Activated gamma-delta T cell treated with Interleukin-2 at 50 U/mL for 16 hours (primary cell): ENCODE data around the gene TBX15.
"Not testable (repeated sequence)": the region's sequence is repeated elsewhere in the genome, so short reads cannot be mapped to it uniquely, and the experiment has no call there.

ENCODE experiments used
- DNase-seq: peaks from one replicate; pipeline ENCODE4 v3.0.0-alpha.2; 2020

The TBX15 gene

DNA sequence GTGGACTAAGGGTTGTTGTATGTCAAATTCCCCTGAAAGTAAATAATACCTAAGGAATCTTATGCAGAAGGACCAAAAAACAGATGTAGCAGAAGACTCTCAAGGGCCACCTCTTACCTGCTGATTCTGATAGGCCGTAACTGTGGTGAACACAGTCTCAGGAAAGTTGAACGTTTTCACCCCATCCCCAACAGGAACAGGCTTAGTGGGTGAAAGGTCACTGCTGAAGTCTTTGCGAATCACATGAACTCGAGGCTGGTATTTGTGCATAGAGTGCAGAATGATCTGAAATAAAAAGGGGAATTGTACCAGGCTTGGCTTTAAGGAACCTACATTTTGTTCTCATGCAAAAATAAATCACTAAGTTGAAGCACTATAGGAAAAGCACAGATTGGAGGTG, 64.8 kb downstream of the TBX15 start:
- DNase-seq: no peak

DNA sequence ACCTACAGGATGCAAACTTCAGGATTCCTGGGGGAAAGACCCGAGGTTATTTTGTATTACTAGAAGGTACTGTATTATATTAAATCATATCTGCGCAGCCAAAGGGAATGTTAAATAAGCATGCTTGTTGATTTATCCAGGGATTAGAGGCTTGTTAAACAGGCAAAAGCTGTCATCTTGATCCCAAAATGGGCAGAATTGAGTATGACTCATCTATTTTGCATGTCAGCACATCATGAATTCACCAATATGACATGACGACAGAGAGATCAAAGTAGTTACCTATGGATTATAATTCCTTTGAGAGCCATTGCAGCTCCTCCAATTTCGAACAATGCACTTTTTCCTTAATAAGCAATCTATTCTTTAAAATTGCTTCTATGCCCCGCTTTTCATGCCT, 66.1 kb downstream of the TBX15 start:
- DNase-seq: no peak

DNA sequence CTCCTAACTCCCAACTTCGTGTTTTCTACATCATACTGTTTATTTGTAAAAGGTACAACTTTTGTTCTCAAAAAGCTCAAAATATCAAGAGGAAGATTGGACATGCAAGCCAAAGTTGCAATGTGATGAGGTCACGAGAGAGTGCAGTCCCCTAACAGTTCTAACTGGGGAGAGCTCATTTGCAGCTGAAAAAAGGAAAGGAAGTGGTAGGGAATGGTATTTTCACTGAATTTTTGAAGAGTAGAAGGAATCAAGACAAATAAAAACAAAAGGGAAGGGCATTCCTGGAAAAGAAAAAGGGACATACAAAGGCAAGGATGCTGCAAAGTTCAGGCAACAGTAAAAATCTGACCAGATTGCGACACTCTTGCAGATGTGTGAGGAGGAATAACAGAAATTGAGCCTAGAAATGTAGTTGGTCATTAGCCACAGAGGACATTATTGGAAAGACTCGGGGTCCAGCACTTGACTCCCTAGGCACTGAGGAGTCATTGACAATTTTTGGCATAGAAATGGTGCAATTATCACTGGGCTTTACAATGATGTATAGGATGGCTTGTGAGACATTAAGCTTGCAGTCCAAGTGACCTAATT, 67.9 kb downstream of the TBX15 start:
- no peak for DNase-seq

DNA sequence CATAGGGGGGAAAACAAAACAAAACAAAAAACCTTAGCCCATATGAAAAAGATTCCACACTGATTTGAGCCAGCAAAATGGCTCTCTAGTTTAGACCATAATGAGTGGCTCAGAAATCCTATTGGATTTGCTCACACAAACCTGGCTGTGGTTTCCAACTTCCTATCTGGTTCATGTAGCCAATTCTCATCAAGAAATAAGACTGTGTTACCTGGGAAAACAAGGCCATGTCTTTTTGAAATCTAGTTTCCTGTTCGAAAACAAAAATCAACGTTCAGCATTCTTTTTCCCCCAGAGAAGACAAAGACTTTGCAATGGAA, 69.2 kb downstream of the TBX15 start:
- DNase-seq: no peak

DNA sequence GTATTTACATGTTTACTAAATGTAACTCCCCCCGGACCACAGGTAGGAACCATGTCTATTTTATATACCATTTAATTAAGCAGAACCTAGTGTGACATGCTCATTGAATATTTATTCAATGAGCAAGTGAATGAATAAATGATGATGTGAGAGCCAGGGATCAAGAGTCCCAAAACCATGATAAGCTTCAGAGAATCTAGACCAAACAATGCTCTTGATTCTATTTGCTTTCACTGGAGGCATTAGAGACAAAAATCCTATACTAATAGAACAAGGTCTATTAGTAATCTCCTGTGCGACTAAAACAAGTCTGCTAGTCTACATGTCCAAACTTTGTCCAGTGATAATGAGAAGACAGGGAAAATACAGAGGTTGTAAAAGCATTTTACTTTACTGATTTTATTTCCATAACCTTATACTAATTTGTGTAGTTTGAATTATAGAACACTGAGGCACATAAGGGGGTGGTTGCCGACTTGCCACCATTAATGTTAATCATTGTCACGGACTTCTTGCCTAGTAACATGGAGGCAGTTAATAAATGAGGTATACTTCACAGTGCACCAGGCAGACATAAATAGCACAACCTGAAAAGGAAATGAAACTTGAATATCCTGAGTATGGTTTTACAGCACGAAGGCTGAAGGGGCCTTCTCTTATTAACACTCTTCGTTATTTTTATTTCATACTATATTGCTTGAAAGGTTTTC, 69.8 kb downstream of the TBX15 start:
- no peak for DNase-seq

DNA sequence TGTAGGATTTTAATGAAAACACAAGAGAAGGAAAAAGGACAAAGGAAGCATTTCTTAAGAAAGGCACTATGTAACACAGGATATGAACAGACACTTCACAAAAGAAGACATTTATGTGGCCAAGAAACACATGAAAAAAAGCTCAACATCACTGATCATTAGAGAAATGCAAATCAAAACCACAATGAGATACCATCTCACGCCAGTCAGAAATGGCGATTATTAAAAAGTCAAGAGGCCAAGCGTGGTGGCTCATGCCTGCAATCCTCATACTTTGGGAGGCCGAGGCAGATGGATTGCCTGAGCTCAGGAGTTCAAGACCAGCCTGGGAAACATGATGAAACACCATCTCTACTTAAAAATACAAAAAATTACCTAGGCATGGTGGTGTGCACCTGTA, 71.8 kb downstream of the TBX15 start:
- not testable (repeated sequence) for DNase-seq

DNA sequence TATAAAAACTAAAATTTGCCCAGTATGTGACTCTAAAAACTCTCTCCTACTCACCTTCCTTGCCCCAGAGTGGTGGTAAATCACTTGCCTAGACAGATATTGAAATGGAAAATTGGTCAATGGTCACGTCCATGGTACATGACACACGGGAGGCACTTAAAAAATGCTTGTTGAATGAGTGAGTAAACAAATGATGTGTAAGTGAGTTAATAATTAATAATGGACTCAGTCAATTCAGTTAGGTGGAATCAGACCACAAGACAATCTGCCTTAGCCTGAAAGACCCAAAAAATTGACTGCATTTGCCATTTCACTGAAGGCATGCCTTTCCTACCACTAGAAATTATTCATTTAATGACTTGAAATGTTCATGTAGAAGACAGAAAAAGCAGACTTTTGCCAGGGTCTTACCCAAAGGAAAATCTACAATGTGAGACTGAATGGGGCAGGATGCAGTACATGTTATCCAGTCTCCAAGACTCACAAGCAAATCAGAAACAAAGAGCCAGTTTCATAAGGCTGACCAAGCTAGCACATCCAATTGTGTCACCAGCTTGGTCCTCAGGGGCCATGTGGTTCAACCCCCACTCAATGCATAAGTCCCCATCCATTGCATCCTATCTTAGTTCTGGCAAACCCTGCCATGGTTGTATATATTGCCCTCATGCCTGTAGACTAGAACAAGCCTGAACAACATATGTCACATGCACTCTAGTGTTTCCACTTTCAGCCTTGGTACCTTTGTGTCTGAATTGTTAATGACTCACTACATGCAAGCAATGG, 73.6 kb downstream of the TBX15 start:
- no peak for DNase-seq

DNA sequence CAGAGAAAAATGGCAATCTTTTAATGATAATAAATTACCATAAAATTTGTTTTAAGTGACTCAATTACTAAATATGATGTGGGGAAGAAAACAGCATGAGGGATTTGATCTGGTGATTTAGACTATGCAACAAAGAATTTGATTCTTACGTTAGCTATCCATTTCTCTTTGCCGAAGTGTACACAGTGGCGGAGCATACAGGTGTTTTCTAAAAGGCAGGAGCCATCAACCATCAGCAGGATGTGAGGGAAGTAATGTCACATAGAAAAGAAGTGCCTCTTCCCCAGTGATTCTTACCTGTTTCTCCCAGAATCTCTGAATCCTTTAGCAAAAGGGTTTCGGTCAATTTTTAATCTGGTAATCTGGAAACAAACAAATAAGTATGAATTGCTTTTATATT, 74.3 kb downstream of the TBX15 start:
- no peak for DNase-seq

DNA sequence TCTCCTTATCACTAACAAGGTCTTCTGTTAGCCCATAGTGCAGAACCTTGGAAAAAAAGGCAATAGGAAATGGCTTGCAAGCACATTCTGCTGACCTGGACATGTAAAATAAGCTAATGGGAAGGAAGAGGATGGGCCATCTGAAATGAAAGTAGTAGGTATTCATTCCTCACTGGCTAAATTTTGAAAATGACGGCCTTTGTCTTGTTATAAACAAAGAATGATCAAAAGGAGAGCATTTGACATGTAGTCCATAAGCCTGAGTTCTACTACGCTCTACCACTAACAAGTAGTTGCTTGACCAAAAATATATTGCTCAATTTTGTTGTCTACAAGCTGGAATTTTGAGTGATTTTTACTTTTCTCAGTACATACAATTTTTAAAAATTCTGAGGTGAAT, 75.6 kb downstream of the TBX15 start:
- DNase-seq: no peak

DNA sequence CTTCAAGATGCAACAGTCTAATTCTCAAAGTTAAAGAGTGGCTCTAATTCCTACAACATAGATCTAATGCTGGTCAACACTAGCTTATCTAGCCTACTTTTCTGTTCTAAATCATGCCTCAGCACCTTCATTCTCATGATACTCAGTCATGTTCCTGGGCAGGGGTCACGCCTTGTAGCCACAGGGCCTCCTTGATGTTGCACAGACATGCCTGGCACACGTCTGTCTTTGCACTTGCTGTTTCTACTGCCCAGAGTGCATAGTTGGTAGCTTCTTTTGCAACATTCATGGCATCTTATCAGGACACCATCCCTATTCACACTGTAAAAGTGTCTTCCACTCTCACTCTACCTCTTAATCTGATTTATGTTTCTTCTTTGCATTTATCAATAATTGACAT, 76.6 kb downstream of the TBX15 start:
- DNase-seq: no peak

DNA sequence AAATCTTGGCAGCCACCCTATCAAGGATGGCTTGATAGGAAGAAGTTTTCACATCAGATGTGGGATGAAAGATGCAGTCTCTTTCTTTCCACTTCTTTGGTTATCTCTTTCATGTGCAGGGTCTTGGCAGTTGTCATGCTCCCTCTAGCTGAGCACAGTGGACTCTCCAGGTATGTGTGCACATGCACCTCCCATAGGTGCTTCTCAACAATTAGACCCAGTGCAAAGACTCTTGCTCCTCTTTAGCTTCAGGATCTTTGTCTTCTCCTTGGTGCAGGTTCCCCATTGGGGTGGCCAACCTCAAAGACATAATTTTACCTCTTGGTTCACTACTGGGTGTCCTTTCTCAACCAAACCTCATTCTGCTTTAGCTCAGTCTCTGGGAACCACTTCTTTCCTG, 80.7 kb downstream of the TBX15 start:
- no peak for DNase-seq

DNA sequence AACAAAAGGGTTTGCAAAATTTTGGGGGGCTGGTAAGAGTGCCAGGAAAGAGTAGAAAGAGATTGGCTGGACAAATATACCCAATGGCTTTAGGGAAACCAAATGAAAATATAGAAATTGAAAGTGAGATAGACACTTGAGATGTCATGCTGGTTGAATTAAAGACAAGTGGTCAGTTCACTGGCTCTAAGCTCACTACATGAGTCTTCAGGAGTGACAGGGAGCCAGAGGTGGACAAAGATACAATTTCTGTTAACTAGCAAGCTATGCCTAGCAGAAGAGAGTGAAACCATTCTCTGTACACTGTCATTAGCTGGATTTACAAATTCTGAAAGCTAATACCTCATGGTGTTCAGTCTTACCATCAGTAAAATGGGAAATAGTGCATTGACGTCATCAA, 82.5 kb downstream of the TBX15 start:
- no peak for DNase-seq

DNA sequence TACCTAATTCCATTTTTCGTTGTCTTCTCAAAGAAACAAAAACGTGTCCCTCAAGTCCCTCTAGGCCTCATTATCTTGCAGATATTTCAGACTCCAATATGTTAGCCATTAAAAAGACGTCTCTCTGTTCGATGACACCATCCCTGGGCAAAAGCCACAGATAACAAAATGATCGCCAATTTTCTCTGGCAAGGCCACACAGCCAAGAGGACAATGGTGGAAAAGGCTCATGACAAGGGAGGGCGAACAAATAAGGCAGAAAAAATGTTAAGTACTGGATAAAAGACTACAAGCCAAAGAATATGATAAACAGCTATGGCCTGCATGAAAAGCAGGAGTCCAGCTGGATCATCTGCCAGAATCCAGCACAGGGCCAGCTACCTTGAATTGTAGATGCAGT, 82.9 kb downstream of the TBX15 start:
- no peak for DNase-seq

DNA sequence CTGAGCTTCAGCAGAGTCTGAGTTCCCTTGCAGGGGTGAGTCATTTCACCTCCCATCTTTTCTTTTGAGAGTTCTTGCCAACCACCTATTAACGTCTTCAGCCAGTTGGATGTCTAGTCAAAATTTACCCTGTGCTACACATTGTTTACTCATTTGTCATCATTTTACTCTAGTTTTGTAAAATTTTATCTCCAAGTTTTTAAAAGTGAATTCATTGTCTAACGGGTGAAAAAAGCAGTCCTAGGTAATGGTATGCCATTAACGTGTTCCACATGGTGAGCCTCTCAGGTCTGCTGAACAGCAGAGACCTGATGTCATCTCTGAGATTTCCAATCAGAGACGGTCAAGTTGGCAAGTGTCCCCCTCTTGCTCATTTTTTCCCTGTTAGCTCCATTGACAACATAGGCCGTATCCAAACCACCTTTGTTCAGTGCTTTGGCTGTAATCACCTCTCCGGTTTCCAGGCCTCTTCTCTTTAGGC, 85.4 kb downstream of the TBX15 start:
- DNase-seq: no peak

DNA sequence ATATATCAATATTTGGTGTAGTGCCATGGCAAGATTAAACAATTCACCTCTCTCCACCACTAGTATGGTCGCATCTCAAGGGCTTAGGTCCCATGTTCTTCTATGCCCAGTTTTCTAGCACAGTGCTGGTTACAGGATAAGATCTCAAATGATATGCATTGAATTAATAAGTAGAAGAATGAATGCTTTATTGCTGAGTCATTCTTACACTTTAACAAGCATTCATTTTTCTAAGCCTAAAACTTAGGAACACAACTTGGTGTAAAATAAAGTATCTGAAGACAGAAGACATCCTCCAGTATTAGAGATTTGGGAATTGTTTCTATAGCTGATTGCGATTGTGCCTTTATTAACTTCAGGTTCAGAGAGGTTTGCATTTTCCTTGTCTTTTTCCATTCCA, 85.8 kb downstream of the TBX15 start:
- DNase-seq: no peak

DNA sequence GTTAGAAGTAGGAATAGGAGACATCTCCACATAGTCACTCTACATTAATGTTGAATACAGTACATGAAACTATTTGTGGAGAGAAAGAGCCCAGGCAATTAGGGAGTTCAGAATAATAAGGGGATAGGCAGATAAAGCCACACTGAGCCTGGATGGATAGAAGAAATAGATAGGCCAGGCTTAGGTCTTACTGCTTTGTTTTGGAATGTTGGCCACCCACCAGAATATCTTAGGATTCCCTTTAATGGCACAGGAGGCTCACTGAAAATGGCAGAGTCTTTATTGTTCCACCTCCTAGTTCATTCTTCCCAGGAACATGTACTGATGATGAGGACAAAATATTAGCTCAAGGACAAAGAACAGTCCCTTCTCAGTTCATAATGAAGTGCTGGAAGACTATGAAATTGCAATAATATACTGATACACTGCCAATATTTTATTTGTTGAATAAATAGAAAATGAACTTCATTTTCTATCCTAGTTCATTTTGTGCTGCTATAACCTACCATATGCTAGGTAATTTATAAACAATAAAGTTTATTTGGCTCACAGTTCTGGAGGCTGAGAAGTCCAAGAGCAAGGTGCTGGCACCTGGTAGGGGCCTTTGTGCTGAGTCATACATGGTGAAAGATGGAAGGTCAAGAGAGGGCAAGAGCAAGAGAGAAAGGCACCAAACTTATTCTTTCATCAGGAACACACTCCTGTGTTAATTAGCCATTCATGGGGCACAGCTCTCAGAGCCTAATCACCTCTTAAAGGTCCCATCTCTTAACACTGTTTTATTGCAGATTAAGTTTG, 87.3 kb downstream of the TBX15 start:
- DNase-seq: no peak

DNA sequence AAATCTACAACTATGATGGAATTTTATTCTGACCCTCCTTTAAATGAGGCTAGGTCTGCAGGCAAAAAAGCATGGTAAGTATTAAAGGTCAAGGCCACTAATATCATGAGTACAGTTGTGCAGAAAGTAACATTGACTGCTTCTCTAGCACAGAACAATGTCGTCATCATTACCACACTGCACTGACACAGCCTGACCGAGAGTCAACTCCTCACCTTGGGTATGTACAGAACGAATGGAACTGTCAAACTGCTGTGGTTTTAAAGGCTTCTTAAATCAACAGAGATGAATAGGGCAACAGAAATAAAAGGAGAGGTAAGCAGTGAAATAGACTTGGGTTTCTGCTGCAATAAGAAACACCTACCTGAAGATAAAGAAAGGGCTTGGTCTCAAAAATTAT, 88.8 kb downstream of the TBX15 start:
- DNase-seq: no peak

DNA sequence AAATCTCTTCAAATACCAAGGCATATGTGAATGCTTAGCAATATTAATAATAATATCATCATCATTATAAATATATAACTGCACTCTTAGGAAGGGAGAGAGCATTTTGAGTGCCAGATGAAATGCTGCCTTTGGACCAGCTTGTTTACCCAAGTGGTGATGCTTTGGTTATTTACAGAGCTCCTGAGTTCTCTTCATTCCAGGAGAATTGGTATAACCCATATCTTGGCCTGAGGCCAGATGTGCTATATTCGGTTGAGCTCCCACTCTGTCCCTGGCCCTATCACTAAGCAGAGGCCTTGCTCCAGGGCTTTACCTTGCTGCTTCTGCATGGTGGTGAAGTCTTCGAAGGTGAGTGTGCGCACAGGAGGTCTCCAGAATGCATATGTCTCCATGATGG, 89.4 kb downstream of the TBX15 start:
- no peak for DNase-seq

DNA sequence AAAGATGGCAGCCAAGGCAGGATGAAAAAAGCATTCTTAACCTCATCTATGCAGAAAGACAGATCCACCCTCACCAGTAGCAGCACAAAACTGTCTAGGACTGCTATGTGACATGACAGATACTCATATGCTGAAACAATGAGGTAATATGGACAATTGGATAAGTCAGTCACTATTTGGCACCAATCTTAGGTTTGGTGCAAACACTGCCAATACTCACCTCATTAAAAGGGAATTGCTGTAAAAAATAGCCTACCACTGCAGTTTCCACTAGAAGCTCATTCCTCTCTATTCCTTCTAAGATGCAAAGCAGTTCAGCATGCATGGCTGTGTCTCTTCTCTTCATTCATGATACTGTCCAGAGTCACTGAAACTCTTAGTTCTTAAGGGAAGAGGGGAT, 91.7 kb downstream of the TBX15 start:
- DNase-seq: no peak

DNA sequence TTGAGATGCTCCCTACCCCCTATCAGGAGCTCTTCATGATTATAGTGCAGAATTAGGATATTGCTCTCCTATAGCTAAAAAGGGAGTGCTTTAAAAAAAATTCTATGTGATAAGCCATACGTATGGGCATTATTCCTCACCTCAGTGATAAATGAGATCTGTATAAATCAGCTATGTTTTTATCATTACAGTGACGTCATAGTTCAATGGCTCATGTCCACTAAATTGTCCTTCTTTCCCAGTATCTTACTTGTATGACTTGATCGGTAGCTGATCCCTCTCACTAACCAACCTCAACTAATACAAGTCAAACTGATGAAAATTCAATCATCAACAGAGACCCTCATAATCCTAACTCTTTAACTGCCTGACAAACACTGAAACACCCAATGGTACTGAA, 93.3 kb downstream of the TBX15 start:
- DNase-seq: no peak

DNA sequence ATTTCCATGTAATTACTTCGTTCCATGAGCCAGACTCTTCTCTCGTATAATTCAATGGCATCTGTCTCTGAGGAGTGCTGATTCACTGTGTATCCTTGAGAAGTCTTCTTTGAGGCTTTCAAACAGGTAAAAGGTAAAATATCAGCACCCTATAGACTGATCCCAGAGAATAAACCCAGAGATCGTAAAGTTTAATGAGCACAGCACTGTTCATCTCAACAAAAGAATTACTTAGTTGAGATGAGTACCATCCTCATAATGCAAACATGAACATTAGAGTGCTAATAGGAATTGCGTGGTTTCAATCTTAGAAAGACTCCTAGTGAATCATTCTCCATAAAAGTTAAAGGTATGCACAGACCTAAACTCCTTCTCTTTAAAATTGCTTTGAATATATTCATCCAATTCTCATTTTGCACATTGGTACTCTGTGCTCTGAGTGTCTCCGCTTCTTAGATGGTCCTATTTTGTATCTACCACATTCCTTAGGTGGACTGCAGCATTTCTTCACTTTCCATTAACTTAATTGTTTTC, 97.2 kb downstream of the TBX15 start:
- no peak for DNase-seq

DNA sequence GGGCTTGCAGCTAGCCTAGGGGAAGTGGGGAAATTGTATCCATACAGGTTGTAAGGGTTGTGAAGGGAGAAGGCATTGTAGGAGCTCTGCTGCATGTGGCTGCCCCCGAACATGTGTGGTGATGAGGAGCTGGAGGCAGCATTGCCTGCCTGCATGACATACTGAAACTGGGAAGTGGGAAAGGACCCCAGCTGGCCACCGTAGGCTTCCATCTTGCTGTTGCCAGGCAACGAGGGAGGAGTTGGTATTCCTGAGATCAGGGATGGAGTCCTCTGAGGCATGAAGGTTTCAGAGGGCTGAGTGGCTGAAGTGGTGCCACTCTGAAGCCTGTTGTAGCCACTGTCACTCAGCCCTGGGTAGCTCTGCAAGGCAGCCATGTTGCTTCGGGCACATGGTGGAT, 103.2 kb downstream of the TBX15 start:
- DNase-seq: no peak

DNA sequence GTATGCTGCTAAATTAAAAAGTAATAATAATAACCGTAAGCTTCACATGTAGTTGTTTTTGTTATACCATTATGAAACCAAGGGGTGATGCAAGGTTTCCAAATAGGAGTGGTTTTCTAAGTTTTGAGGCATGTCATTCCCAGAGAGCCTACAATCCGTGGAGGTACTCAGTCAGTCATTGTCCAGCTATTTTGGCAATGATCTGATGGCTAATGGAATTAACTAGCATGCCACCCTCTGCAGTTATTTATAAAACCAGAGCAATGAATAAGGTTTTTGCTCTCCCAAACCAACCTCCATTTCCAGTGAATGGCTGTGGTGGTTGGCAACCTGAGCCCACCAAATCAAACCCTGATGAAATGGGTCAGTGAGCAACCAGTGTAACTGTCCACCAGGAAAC, 106.4 kb downstream of the TBX15 start:
- no peak for DNase-seq
